Measurements from ENCODE around the gene NAT9.

DNA sequence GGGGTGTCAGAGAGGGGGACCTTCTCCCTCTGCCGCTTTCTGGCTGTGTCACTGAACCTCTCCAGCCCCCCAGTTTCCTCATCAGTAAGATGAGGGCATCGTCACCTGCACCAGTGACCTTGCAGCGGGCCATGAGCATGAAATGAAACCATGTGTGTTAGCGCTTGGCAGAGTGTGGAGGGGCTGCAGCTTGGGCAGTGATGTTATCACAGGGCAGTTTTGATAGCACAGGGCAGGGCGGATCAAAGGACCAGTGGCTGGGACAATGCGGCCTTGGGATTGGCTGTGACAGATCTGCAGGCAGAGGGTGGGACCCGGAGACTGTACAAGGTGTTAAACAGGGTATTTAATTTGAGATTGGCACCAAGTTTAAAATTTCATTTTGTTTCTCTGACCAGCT, 38.9 kb upstream of the NAT9 start:
- TF ChIP-seq, protein P1, sequence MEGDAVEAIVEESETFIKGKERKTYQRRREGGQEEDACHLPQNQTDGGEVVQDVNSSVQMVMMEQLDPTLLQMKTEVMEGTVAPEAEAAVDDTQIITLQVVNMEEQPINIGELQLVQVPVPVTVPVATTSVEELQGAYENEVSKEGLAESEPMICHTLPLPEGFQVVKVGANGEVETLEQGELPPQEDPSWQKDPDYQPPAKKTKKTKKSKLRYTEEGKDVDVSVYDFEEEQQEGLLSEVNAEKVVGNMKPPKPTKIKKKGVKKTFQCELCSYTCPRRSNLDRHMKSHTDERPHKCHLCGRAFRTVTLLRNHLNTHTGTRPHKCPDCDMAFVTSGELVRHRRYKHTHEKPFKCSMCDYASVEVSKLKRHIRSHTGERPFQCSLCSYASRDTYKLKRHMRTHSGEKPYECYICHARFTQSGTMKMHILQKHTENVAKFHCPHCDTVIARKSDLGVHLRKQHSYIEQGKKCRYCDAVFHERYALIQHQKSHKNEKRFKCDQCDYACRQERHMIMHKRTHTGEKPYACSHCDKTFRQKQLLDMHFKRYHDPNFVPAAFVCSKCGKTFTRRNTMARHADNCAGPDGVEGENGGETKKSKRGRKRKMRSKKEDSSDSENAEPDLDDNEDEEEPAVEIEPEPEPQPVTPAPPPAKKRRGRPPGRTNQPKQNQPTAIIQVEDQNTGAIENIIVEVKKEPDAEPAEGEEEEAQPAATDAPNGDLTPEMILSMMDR (IDR thresholded peaks at IDR 0.05; ENCODE audit: poor library complexity), result no peak
- no peak for TF ChIP-seq EZH2 (IDR thresholded peaks at IDR 0.05; ENCODE audit: borderline replicate concordance)
- TF ChIP-seq EZH2phosphoT487 (IDR thresholded peaks at IDR 0.05; ENCODE audit: low read depth, severe bottlenecking, unreplicated experiment), result no peak
